B cell (primary cell): Measurements from ENCODE around the gene CRCP. TPM values are rescaled to one million over a fixed set of nuclear protein-coding genes. Genes with fewer than 3 reads are reported as not detected.
"Not testable (repeated sequence)": the region's sequence is repeated elsewhere in the genome, so short reads cannot be mapped to it uniquely, and the experiment has no call there.

ENCODE experiments used
- ATAC-seq: fragments of 200-7000 bp; cut with Tn5 transposase; one replicate; pipeline ENCODE4 v1.10.0; 2021; ENCODE audit warnings: low read depth, mild to moderate bottlenecking, moderate number of reproducible peaks, moderate library complexity
- CTCF ChIA-PET: fragments of 350-600 bp; sonication (Branson Sonifier 250); formaldehyde crosslinking; loops from one replicate; lab custom pipeline; 2021; ENCODE audit warnings: antibody characterized with exemption, inconsistent platforms; lab: Charles Lee
- POLR2A ChIA-PET: fragments of 350-600 bp; sonication (Branson Sonifier 250); formaldehyde crosslinking; loops from one replicate; lab custom pipeline; 2021; ENCODE audit warnings: antibody characterized with exemption; lab: Charles Lee
- DNase-seq: peaks from one replicate; pipeline ENCODE4 v3.0.0; 2013
- H2AFZ ChIP-seq: 2 replicates; pipeline ENCODE4 v1.6.1; 2012; ENCODE audit warnings: mild to moderate bottlenecking, low read depth, low read length; ENCODE audit not compliant: insufficient read depth, poor library complexity, severe bottlenecking
- H3K27ac ChIP-seq, 2 donors: 1 replicate in 1 of 2; 2 replicates in 1 of 2; pipeline ENCODE4 v1.5.1; 2012 to 2013; ENCODE audit warnings: low read length in 2 of 2, mild to moderate bottlenecking in 2 of 2, moderate library complexity in 1 of 2
- H3K27me3 ChIP-seq, 4 experiments: fragments of 200-600 bp in 1 of 4; sonication (generic) in 1 of 4; replicated peaks in 1 of 4; 1 replicate in 2 of 4; 2 replicates in 2 of 4; pipeline versions ENCODE4 v1.6.1 to v1.7.0; 2013 to 2016; ENCODE audit warnings: low read length in 3 of 4, mild to moderate bottlenecking in 2 of 4, mixed read lengths in 1 of 4, moderate library complexity in 1 of 4; ENCODE audit not compliant: insufficient read depth in 4 of 4, control insufficient read depth in 3 of 4; ENCODE audit errors: control extremely low read depth in 1 of 4
- H3K36me3 ChIP-seq, 2 experiments: replicated peaks in 1 of 2; 1 replicate in 1 of 2; 2 replicates in 1 of 2; pipeline versions ENCODE4 v1.6.1 to v1.7.1; 2013; ENCODE audit warnings: low read length in 1 of 2; ENCODE audit not compliant: insufficient read depth in 2 of 2, control insufficient read depth in 1 of 2; ENCODE audit errors: control extremely low read depth in 1 of 2, extremely low read depth in 1 of 2
- H3K4me1 ChIP-seq, 2 donors: fragments of 200-600 bp in 1 of 2; sonication (generic) in 1 of 2; 1 replicate in 1 of 2; 2 replicates in 1 of 2; pipeline versions ENCODE4 v1.5.1 to v1.6.1; 2013 to 2017; ENCODE audit warnings: low read length in 2 of 2; ENCODE audit not compliant: control insufficient read depth in 2 of 2, insufficient read depth in 2 of 2
- H3K4me2 ChIP-seq: replicated peaks from 2 replicates; pipeline ENCODE3; 2012; ENCODE audit warnings: mild to moderate bottlenecking, low read depth, low read length; ENCODE audit not compliant: poor library complexity, severe bottlenecking
- H3K4me3 ChIP-seq, 5 experiments: fragments of 200-600 bp in 1 of 5; sonication (generic) in 1 of 5; 1 replicate in 3 of 5; 2 replicates in 2 of 5; pipeline versions ENCODE4 v1.5.1 to v1.7.0; 2011 to 2016; ENCODE audit warnings: low read length in 4 of 5, mild to moderate bottlenecking in 4 of 5, low read depth in 2 of 5, control low read depth in 1 of 5, moderate library complexity in 1 of 5; ENCODE audit not compliant: insufficient read depth in 1 of 5; ENCODE audit errors: control extremely low read depth in 1 of 5, extremely low read depth in 1 of 5
- H3K79me2 ChIP-seq: fragments of 200-600 bp; sonication (generic); one replicate; pipeline ENCODE4 v1.6.0; 2016; ENCODE audit warnings: low read length; ENCODE audit not compliant: control insufficient read depth, insufficient read depth
- H3K9ac ChIP-seq: fragments of 200-600 bp; sonication (generic); 2 replicates; pipeline ENCODE4 v1.6.1; 2017; ENCODE audit warnings: mild to moderate bottlenecking, low read length, moderate library complexity
- H3K9me3 ChIP-seq, 3 donors: one replicate each; pipeline versions ENCODE4 v1.6.1 to v1.7.1; 2013; ENCODE audit warnings: low read length in 2 of 3; ENCODE audit not compliant: control insufficient read depth in 2 of 3, insufficient read depth in 1 of 3; ENCODE audit errors: control extremely low read depth in 1 of 3
- H4K20me1 ChIP-seq: 2 replicates; pipeline ENCODE4 v1.6.0; 2012; ENCODE audit warnings: mild to moderate bottlenecking, low read length; ENCODE audit not compliant: insufficient read depth, control insufficient read depth, poor library complexity, severe bottlenecking
- H3K27ac Mint-ChIP-seq: one replicate; pipeline ENCODE4 v1.8.0; 2021; ENCODE audit warnings: mixed read lengths
- H3K27me3 Mint-ChIP-seq: one replicate; pipeline ENCODE4 v1.8.0; 2021; ENCODE audit warnings: mixed read lengths
- H3K4me1 Mint-ChIP-seq: one replicate; pipeline ENCODE4 v1.8.0; 2021; ENCODE audit warnings: mixed read lengths
- H3K4me3 Mint-ChIP-seq: one replicate; pipeline ENCODE4 v1.8.0; 2021; ENCODE audit warnings: mixed read lengths
- H3K9me3 Mint-ChIP-seq: one replicate; pipeline ENCODE4 v1.8.0; 2022; ENCODE audit warnings: mixed read lengths; ENCODE audit not compliant: insufficient read depth
- CTCF ChIP-seq: fragments of 200-600 bp; IDR thresholded peaks from one replicate; pipeline ENCODE4 v1.8.0; 2022; ENCODE audit warnings: antibody characterized with exemption, mild to moderate bottlenecking
- EZH2 ChIP-seq: IDR thresholded peaks from 2 replicates; pipeline ENCODE4 v1.6.1; 2012; ENCODE audit warnings: borderline replicate concordance, low read depth, mild to moderate bottlenecking, moderate library complexity, low read length; ENCODE audit not compliant: insufficient read depth, poor library complexity, severe bottlenecking
- WGBS: methylation state at CpG from one replicate; pipeline ENCODE4 v1.1.5; 2013; ENCODE audit warnings: missing lambda C conversion rate; ENCODE audit not compliant: insufficient coverage; 5-methylcytosine and 5-hydroxymethylcytosine counted together
- intact Hi-C: fragments of 100-400 bp; cut with micrococcal nuclease; formaldehyde crosslinking; loops from one replicate; pipeline ENCODE4 v1.10.0; 2022
- polyA plus RNA-seq: library from polyadenylated mRNA; depleted of rRNA; stranded (reverse); fragments of >200 nt; gene quantifications from 2 replicates; pipeline ENCODE4 v1.2.3, GENCODE V29; 2012
- total RNA-seq, 2 donors: library from RNA; stranded (reverse); fragments of 120-200 nt in 1 of 2; gene quantifications; 1 replicate in 1 of 2; 2 replicates in 1 of 2; pipeline versions ENCODE4 v1.2.3 to v1.2.4, GENCODE V29; 2013 to 2022

The CRCP gene
- total and polyA plus RNA-seq, 2 donors (not counting 1 experiment from before 2014, with no cell fraction given) = 20.8 to 39.6 TPM

DNA sequence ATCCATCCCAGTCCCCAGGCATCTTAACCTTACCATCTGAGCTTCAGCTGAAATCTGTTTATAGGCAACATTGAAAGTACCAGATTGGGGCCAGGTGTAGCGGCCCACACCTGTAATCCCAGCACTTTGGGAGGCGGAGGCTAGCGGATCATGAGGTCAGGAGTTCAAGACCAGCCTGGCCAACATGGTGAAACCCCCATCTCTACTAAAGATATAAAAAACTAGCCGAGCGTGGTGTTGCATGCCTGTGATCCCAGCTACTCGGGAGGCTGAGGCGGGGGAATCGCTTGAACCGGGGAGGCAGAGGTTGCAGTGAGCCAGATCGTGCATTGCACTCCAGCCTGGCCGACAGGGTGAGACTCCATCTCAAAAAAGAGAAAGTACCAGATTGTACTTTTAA, 39.0 kb downstream of the CRCP start:
- H3K4me2 ChIP-seq = no peak overlapping the region
- no peak overlapping the region for H2AFZ ChIP-seq
- H3K9ac ChIP-seq = no peak overlapping the region
- POLR2A ChIA-PET = no interaction called here
- 98% methylated on average over 8 of the region's 11 CpGs for WGBS
- no peaks in the 10 kb centered on the region for H3K4me1 ChIP-seq
- peaks cover 11 to 64% of the 10 kb centered on the region in 2 experiments for H3K36me3 ChIP-seq
- H3K9me3 ChIP-seq = peaks cover 0 to 4% (median 2%) of the 10 kb centered on the region in 3 donors
- H4K20me1 ChIP-seq = peaks cover 6% of the 10 kb centered on the region
- Mint-ChIP-seq H3K27ac (no peak overlapping the region), H3K4me1 (peaks cover 4% of the 10 kb centered on the region), H3K4me3 (no peak overlapping the region), H3K27me3 (no peaks in the 10 kb centered on the region), H3K9me3 (no peaks in the 10 kb centered on the region)
- H3K27ac ChIP-seq = no peak overlapping the region
- intact Hi-C loops = no loop called here
- no peak overlapping the region for H3K4me3 ChIP-seq
- no peak for ATAC-seq
- no peak for DNase-seq
- no peaks in the 10 kb centered on the region for H3K27me3 ChIP-seq
- CTCF ChIA-PET = interaction anchor here (0.5 kb wide), 1 partner anchor 123 kb away, joined by 4 read pairs; no protein-coding TSS in a partner anchor
- TF ChIP-seq EZH2 (no peak), CTCF (no peak)
- H3K79me2 ChIP-seq = no peaks in the 10 kb centered on the region

DNA sequence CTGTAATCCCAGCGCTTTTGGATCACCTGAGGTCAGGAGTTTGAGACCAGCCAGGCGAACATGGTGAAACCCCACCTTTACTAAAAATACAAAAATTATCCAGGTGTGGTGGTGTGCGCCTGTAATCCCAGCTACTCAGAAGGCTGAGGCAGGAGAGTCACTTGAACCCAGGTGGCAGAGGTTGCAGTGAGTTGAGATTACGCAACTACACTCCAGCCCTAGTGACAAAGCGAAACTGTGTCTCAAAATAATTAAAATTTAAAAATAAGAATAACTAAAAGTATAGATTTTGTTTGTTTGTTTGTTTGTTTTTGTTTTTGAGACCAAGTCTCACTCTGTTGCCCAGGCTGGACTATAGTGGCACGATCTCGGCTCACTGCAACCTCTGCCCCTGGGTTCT, 41.4 kb downstream of the CRCP start:
- Histone ChIP-seq H3K36me3 (peaks cover 11 to 48% of the 10 kb centered on the region in 2 experiments), H3K9me3 (peaks cover 0 to 20% (median 2%) of the 10 kb centered on the region in 3 donors)
- WGBS = no CpG with 5 or more reads among the region's 7 CpGs
- intact Hi-C loops, H3K4me3 ChIP-seq, H3K9me3 Mint-ChIP-seq, H3K27ac ChIP-seq, H3K79me2 ChIP-seq, H3K27me3 Mint-ChIP-seq, H3K27ac Mint-ChIP-seq, H3K4me3 Mint-ChIP-seq, H3K9ac ChIP-seq, H3K27me3 ChIP-seq, H2AFZ ChIP-seq, POLR2A ChIA-PET, ATAC-seq, H3K4me1 ChIP-seq, CTCF ChIA-PET, DNase-seq, H3K4me1 Mint-ChIP-seq, H4K20me1 ChIP-seq, H3K4me2 ChIP-seq: not testable (repeated sequence)
